Activated effector memory CD4-positive, alpha-beta T cell treated with anti-CD3 and anti-CD28 coated beads, Interleukin-2, amount 50 U/mL, for 16 hours (primary cell): ENCODE measurements around the gene SARS1.
A peak's percentile ranks its signal among the peaks of the same experiment; 100 is the strongest.
"Not testable (repeated sequence)": the region's sequence is repeated elsewhere in the genome, so short reads cannot be mapped to it uniquely, and the experiment has no call there.

Experiments
- DNase-seq: peaks from one replicate; pipeline ENCODE4 v3.0.0-alpha.2; 2020

The SARS1 gene

GRCh38 chr1:109213824-109214693 is at the start of gene SARS1:
Gene SARS1 (plus strand): TSS chr1:109213918. CDS start chr1:109213993, 75 bp downstream.
- peak; percentile 95 for DNase-seq

GRCh38 chr1:109164538-109164937 is 49.2 kb upstream of the SARS1 start:
- no peak for DNase-seq

- no peak for DNase-seq
Measured at GRCh38 chr1:109167001-109167506, 46.7 kb upstream of the SARS1 start.

GRCh38 chr1:109170035-109170764 is 43.5 kb upstream of the SARS1 start:
- no peak for DNase-seq

GRCh38 chr1:109171646-109172045 is 42.1 kb upstream of the SARS1 start:
- DNase-seq: no peak

GRCh38 chr1:109176349-109176748 is 37.4 kb upstream of the SARS1 start:
- not testable (repeated sequence) for DNase-seq

GRCh38 chr1:109180715-109181084 is 33.0 kb upstream of the SARS1 start:
- not testable (repeated sequence) for DNase-seq

- no peak for DNase-seq
Measured at GRCh38 chr1:109181085-109181806, 32.5 kb upstream of the SARS1 start.

- no peak for DNase-seq
Measured at GRCh38 chr1:109181807-109182163, 31.9 kb upstream of the SARS1 start.

GRCh38 chr1:109183058-109183738 is 30.5 kb upstream of the SARS1 start:
- no peak for DNase-seq

GRCh38 chr1:109184687-109185086 is 29.0 kb upstream of the SARS1 start:
- no peak for DNase-seq

- no peak for DNase-seq
Measured at GRCh38 chr1:109185357-109185756, 28.4 kb upstream of the SARS1 start.

- DNase-seq: no peak
Measured at GRCh38 chr1:109185990-109186732, 27.6 kb upstream of the SARS1 start.

- no peak for DNase-seq
Measured at GRCh38 chr1:109186733-109187086, 27.0 kb upstream of the SARS1 start.

GRCh38 chr1:109187127-109187526 is 26.6 kb upstream of the SARS1 start:
- DNase-seq: no peak

- DNase-seq: no peak
Measured at GRCh38 chr1:109188200-109188599, 25.5 kb upstream of the SARS1 start.

- DNase-seq: no peak
Measured at GRCh38 chr1:109188781-109189180, 24.9 kb upstream of the SARS1 start.

GRCh38 chr1:109190189-109190588 is 23.5 kb upstream of the SARS1 start:
- no peak for DNase-seq

- no peak for DNase-seq
Measured at GRCh38 chr1:109191377-109191776, 22.3 kb upstream of the SARS1 start.

GRCh38 chr1:109191891-109192290 is 21.8 kb upstream of the SARS1 start:
- no peak for DNase-seq

- DNase-seq: no peak
Measured at GRCh38 chr1:109192433-109192832, 21.3 kb upstream of the SARS1 start.
